ENCODE results near the gene BPTF.
A peak's percentile ranks its signal among the peaks of the same experiment; 100 is the strongest.
"Not testable (repeated sequence)": the region's sequence is repeated elsewhere in the genome, so short reads cannot be mapped to it uniquely, and the experiment has no call there.

Gene BPTF

DNA sequence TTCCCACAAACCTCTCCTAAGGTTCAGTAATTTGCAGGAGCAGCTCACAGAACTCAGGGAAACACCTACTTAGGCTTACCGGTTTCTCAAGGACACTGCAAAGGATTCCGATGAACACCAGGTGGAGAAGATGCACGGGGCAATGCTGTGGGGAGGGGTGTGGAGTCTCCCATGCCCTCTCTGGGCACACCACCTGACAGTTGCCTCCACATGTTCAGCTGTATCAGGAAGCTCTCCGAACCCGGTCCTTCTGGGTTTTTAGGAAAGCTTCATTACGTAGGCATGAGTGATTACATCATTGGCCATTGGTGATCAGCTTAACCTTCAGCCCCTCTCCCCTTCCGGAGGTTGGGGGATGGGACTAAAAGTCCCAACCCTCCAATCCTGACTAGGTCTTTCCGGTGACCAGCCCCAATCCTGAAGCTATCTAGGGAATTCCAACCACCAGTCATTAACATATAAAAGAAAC, 149.3 kb downstream of the BPTF start:
- DNase-seq = no peak

DNA sequence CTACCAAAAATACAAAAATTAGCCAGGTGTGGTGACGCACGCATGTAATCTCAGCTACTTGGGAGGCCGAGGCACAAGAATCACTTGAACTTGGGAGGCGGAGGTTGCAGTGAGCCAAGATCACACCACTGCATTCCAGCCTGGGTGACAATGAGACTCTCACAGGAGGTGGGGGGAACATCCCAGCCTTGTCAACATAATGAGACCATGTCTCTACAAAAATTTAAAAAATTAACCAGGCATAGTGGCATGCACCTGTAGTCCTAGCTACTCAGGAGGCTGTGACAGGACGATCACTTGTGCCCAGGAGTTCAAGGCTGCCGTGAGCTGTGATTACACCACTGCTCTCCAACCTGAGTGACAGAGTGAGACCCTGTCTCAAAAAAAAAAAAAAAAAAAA, 151.0 kb downstream of the BPTF start:
- DNase-seq = not testable (repeated sequence)

DNA sequence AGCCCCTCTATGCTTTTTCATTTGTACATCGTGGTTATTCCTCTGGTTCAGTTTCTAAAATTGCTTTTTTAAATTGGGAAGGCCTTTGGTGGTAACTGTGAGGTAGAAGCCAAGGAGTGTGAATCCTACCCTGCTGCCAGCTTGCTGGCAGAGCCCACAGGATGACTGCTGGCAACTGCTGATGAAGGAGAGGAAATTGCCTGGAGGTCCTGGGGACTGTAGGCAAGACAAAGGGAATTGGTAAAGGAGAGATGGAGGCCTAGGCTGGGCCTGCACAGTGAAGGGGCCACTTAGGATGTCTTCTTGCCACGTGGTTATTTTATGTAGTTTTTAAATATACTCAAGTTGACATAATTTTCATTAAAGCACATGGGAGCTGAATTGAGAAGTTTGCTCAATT, 155.2 kb downstream of the BPTF start:
- DNase-seq = no peak

DNA sequence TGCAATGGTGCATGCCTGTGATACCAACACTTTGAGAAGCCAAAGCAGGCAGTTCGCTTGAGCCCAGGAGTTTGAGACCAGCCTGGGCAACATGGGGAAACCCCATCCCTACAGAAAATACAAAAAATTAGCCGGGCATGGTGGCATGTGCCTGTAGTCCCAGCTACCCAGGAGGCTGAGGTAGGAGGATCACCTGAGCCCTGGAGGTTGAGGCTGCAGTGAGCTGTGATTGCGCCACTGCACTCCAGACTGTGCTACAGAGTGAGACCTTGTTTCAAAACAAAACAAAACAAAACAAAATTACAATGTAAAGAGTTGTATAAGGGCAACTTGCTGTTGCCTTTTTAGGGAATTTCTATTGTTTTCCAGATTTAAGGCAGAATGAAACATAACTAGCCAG, 155.6 kb downstream of the BPTF start:
- not testable (repeated sequence) for DNase-seq

DNA sequence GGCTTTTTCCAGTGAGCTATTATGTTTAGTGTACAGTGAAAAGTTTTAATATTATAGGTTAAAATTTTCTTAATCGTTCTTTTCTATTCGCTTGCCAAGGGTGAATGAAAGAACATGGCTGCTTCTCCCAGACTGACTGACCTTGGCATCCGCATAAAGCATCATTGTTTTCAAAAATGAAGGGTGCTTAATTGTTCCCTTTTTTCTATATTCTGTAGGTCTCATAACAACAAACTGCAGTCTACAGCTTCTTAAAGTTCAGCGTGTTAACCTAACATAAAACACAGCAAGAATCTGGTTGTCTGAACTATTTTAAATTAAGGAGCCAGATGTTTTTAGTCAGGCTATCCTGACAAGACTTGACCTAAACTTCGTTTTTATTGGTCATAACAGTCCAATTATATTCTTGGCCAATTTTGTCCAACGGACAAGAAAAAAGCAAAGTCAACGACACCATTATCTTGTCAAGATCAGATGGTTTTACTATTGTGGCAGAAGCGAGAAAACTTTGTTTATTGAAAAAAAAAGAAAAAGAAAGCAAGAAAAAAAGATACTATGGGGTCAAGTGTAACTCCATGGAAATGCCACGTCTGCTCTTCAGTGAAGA, 156.8 kb downstream of the BPTF start:
- DNase-seq = no peak

- no peak for DNase-seq
Measured at GRCh38 chr17:67982686-67983382, 157.5 kb downstream of the BPTF start.

DNA sequence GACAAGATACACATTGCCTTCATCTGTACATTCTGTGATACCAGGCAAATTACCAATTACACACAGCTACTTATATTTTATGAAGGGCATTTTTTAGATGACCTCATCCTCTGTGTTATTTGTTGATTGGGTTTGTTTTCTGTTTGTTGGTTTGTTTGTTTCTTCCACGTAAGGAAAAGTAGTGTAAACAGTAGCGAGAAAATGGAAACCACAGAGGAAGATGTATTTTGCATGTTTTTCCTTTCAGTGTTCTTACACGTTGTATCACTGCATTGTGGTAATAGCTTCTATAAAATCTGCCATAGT, 158.0 kb downstream of the BPTF start:
- no peak for DNase-seq

GRCh38 chr17:67990909-67991308, 165.6 kb downstream of the BPTF start:
- DNase-seq = no peak

DNA sequence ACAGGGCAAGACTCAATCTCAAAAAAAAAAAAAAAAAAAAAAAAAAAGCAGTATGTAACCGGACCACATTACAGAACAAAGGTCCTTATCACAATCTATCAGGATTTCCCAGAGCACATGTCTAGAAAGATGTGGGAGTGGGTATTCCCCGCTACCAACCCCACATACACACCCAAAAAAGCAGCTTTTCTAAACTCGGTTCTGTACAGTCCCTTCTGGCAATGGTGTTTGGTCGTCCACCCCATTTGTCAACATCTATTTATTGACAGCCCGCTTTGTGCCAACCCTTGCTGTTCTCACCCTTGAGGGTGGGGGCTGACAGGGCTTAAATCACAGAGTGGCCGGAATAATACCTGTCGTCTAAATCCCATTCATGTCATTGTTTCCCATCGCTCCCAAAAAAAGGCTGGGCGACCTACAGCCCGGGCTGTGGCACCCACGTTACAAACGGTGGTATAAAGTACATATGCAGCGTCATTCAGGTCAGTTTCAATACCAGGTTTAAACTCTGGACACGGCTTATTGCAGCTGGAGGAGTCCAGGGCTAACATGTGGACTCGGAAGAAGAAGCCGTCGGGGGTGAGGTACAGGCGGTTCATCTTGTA, 167.3 kb downstream of the BPTF start:
- no peak for DNase-seq

DNA sequence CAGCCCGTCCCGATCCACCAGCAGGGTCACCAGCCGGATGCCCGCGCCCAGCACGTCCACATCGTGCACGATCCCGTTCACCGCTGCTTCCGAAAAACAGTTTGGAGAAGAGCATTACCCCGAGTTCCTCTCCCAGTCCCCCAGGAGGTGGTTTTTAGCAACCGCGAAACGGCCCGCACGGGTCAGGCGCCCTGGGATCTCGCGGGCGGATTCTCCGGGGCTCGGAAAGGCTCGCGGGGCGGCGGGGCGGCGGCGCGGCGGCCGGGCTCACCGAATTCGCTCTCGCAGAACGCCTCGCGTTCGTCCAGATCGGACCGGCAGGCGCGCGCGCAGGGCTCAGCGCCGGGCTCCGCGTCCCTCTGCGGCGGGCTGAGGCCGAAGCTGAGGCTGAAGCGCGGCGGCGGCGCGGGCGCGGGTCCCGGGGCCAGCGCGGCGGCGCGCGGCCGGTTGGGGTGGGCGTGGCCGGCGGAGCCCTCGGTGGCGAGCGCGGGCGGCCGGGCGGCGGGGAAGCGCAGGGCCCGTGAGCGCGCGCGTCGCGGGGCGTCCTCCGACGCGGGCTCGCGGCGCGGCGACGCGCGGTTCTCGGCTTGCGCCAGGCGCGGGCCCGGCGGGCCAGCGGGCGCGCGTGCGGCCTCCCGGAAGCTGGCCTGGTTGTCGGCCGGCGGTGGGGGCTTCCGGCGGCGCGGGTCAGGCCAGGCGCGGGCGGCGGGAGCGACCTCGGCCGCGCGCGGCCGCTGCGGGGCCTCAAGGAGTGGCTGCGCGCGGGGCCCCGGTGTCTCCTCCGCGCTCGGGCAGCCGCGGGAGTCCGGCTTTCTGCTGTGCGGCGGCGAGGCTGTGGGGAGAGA, 168.1 kb downstream of the BPTF start:
- peak; percentile 63 for DNase-seq

DNA sequence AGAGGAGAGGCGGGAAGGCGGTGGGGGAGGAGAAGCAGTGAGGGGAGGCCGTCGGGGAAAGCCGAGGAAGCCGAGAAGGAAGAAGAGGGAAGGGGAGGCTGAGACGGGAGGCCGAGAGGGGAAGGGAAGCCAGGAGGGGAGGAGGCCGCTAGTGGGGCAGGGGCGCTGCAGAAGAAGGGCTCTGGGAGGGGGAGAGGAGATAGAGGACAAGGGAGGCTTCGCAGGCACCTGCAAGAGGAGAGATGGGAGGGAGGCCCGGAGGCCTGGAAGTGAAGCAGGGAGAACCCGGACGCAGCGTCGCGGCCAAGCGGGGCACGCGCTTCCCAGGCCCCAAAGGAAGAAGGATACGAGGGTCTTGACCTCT, 168.7 kb downstream of the BPTF start:
- no peak for DNase-seq

DNA sequence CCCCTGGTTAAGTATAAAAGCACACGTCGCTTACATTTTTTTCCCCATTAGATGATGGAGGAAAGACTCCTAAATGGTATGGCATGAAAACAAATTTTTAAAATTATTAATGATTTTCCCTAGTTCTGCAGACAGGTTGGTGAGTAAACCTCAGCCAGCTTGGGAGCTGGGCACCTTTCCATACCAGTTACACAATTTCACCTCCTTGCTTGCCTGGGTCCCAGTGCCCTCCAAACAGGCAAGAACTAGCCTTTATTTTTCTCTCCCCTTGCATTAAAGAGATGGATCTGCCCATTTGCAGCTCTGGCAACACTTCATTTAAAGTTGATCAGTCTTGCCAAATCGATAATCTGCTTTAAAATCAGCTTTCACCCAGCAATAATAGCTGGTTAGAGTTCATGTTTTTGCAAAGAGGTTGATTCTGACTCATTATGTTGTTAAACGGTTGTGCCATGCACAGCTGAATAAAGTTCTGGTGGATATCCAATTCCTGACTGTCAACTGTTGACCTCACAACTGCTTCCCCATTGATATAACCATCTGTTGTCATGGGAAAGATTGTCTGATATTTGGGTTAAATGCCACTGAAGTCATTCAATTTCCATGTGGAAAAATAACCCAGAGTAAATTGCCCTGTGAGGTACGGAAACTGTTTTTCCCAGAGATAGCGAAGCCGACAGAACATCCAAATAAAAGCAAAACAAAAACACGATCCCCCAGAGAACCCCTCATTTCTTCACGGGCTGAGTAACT, 169.7 kb downstream of the BPTF start:
- DNase-seq = no peak

DNA sequence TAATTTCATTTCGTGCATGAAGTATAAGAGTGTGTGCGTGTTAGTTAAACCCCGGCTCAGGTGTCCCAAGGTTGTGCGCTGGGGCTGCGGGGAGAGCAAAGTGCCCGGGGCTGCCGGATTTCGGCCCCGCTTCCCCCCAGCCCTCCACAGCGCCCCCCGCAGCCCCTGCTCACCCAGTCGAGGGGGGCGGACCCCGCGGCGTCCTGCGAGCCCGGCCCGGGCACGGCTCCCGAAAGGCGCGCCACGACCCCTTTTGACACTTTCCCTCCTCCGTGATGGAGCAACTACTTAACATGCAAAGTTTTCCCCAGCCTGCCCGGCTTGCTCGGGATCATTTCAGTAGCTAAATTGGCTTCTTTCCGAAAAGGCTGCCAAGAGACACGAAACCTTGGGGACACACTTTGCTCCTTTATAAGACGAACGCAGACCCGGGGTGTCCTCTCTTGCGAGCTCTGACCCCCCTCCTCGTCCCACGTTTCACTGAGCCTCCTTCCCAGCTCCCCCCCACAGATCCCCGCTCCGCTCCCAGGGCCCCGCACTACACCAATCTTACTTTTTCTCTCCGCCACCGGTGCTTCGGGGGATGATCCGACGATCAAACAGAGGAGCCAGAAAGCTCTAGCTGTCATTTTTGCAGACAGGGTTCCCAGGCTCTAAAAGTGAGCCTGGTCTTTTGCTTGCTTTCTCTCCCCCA, 170.4 kb downstream of the BPTF start:
- DNase-seq = peak; percentile 9

GRCh38 chr17:67996301-67997171, 171.2 kb downstream of the BPTF start, which contains the start of gene C17orf58:
TSS of gene C17orf58 (minus strand) at chr17:67996469. CDS start at chr17:67996198, 271 bp downstream.
- DNase-seq = peak; percentile 44

GRCh38 chr17:67998466-67998865, 173.2 kb downstream of the BPTF start:
- no peak for DNase-seq

DNA sequence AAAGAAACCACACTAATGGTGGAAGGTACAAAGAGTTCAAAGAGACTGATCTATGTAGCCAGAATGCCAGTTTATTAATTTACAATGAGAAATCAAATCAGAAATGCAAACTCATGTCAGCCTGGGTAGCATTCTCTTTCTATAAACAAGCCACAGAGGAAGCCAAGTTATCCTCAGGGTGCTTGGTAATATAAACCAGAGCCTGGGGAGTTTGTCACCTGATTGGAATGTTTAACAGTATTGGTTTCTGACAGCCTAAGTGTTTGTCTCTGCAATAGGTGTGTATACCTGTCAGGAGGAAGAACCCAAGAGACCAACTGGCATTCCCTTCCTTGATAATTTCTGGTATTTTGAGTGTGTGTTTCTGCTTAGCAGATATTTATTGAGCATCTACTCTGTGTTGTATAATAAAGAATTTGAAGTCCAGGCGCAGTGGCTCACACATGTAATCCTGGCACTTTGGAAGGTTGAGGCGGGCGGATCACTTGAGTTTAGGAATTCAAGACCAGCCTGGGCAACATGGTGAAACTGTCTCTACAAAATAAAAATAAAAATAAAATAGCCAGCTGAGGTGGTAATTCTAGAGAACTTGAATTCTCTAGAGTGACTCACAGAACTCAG, 174.1 kb downstream of the BPTF start:
- DNase-seq = no peak

DNA sequence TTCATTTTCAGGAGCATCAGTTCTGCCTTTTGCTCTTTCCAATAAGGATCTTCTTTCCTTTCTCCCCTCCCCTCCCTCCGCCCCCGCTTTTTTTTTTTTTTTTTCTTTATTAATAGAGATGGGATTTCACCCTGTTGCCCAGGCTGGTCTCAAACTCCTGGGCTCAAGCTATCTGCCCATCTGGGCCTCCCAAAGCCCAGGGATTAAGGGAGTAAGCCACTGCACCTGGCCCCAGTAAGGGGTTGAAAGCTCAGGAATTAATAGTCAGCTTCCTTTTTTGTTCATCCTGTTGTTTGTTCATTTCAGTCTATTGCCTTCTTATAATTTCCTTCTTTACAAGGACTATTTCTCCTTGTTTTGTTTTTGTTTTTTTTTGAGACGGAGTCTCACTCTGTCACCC, 178.9 kb downstream of the BPTF start:
- no peak for DNase-seq

GRCh38 chr17:68006797-68007196, 181.5 kb downstream of the BPTF start:
- no peak for DNase-seq

DNA sequence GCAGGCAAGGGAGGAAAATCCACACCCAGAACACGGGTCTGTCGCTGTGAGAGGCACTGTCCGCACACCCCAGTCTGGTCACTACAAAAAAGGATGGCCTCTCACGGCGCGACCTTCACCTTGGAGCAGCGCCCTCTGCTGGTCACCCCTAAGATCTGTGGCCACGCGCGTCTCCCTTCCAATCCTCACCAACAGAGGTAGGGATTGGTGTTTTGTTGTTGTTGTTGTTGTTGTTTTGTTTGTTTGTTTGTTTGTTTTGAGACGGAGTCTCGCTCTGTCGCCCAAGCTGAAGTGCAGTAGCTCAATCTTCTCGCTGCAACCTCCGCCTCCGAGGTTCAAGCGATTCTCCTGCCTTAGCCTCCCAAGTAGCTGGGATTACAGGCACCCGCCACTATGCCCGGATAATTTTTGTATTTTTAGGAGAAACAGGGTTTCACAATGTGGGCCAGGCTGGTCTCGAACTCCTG, 185.9 kb downstream of the BPTF start:
- peak; percentile 60 for DNase-seq

DNA sequence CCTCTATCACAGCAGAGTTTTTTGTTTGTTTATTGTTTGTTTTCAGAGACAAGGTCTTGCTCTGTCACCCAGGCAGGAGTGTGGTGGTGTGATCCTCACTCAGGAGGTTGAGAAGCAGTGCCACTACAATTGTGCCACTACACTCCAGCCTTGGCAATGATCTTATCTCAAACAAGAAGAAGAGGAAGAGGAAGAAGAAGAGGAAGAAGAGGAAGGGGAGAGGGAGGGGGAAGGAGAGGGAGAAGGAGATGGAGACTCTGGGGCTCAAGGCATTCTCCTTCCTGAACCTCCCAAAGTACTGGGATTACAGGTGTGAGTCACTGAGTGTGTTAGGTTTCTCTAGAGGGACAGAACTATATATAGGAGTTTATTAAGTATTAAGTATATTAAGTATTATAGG, 188.1 kb downstream of the BPTF start:
- no peak for DNase-seq
